Tibial nerve (tissue), 3 donors: Measurements from ENCODE around the gene BAIAP2.

Experiments used
- CTCF ChIP-seq, 5 experiments: fragments of 200-600 bp in 3 of 5; fragments of 450-650 bp in 2 of 5; sonication (generic) in 3 of 5; IDR thresholded peaks; one replicate each; pipeline ENCODE4 v1.5.1; 2016 to 2019; ENCODE audit warnings: antibody characterized with exemption in 5 of 5, mild to moderate bottlenecking in 3 of 5, moderate library complexity in 2 of 5
- POLR2A ChIP-seq, 2 donors: fragments of 450-650 bp; IDR thresholded peaks; one replicate each; pipeline ENCODE4 v1.6.1; 2017; ENCODE audit warnings: antibody characterized with exemption in 2 of 2, mild to moderate bottlenecking in 2 of 2, moderate library complexity in 2 of 2

- TF ChIP-seq POLR2A (IDR thresholded peaks at IDR 0.05) = no peak
- TF ChIP-seq CTCF (IDR thresholded peaks at IDR 0.05) = no peak
Measured at GRCh38 chr17:81044428-81044763, 9.4 kb downstream of the BAIAP2 start.
